HL-60 (cell line): ENCODE data around the gene BATF3.

Source experiments
- POLR2AphosphoS5 ChIP-seq: IDR thresholded peaks from 2 replicates; pipeline ENCODE4 v1.6.1; 2012; ENCODE audit warnings: low read depth
- TF ChIP-seq, protein P1 (sequence below): IDR thresholded peaks from one replicate; pipeline ENCODE4 v1.5.1; 2011; ENCODE audit warnings: low read length, control low read depth, inconsistent platforms; ENCODE audit not compliant: insufficient read depth
- TF ChIP-seq, protein P2 (sequence below): IDR thresholded peaks from 2 replicates; pipeline ENCODE4 v1.6.1; 2012; ENCODE audit warnings: low read depth; ENCODE audit not compliant: insufficient replicate concordance

DNA sequence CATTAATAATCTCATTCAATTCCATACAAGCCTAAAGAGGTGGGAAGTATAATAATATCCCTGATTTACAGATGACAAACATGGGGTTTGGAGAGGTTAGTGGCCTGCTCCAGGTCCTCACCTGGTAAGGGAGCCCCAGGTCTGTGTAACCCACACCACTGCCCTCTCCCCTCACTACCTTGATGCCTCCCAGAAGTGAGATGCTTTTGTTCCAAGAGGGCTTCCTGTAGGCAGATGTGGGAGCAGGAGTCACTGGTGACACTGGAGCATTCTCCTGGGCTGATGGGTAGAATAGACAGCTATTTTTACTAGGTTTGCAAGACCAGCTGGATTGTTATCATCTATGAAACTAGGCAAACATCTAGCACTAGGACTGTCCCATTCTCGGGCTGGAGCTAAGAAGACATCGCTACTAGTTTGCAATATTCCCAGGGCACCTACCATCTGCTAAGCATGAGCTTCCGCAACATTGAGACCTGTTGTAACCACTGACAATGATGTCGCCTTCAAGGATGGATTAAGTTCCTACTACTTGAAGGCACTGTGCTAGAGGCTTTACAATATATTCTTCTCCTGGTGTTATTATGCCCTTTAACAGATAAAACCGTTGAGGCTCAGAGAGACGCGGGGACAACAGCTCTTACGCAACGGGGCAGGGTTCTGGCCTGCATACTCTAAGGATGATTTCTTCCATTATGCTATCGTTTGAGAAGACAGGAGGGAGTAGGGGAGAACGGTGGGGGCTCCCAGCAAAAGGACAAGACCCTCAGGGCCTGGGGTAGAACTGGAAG, 35.0 kb downstream of the BATF3 start:
- TF ChIP-seq, protein P1, sequence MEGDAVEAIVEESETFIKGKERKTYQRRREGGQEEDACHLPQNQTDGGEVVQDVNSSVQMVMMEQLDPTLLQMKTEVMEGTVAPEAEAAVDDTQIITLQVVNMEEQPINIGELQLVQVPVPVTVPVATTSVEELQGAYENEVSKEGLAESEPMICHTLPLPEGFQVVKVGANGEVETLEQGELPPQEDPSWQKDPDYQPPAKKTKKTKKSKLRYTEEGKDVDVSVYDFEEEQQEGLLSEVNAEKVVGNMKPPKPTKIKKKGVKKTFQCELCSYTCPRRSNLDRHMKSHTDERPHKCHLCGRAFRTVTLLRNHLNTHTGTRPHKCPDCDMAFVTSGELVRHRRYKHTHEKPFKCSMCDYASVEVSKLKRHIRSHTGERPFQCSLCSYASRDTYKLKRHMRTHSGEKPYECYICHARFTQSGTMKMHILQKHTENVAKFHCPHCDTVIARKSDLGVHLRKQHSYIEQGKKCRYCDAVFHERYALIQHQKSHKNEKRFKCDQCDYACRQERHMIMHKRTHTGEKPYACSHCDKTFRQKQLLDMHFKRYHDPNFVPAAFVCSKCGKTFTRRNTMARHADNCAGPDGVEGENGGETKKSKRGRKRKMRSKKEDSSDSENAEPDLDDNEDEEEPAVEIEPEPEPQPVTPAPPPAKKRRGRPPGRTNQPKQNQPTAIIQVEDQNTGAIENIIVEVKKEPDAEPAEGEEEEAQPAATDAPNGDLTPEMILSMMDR = no peak
- TF ChIP-seq POLR2AphosphoS5 = no peak
- TF ChIP-seq, protein P2, sequence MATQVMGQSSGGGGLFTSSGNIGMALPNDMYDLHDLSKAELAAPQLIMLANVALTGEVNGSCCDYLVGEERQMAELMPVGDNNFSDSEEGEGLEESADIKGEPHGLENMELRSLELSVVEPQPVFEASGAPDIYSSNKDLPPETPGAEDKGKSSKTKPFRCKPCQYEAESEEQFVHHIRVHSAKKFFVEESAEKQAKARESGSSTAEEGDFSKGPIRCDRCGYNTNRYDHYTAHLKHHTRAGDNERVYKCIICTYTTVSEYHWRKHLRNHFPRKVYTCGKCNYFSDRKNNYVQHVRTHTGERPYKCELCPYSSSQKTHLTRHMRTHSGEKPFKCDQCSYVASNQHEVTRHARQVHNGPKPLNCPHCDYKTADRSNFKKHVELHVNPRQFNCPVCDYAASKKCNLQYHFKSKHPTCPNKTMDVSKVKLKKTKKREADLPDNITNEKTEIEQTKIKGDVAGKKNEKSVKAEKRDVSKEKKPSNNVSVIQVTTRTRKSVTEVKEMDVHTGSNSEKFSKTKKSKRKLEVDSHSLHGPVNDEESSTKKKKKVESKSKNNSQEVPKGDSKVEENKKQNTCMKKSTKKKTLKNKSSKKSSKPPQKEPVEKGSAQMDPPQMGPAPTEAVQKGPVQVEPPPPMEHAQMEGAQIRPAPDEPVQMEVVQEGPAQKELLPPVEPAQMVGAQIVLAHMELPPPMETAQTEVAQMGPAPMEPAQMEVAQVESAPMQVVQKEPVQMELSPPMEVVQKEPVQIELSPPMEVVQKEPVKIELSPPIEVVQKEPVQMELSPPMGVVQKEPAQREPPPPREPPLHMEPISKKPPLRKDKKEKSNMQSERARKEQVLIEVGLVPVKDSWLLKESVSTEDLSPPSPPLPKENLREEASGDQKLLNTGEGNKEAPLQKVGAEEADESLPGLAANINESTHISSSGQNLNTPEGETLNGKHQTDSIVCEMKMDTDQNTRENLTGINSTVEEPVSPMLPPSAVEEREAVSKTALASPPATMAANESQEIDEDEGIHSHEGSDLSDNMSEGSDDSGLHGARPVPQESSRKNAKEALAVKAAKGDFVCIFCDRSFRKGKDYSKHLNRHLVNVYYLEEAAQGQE = no peak
